ENCODE data around the gene EZR. TPM values are rescaled to one million over a fixed set of nuclear protein-coding genes. Genes with fewer than 3 reads are reported as not detected.

The EZR gene
- total and polyA plus RNA-seq, 9 of the 15 experiments (the other 6 are each of a cell fraction or from before 2014, with no cell fraction given): 36.5 to 162 (median 104) TPM

DNA sequence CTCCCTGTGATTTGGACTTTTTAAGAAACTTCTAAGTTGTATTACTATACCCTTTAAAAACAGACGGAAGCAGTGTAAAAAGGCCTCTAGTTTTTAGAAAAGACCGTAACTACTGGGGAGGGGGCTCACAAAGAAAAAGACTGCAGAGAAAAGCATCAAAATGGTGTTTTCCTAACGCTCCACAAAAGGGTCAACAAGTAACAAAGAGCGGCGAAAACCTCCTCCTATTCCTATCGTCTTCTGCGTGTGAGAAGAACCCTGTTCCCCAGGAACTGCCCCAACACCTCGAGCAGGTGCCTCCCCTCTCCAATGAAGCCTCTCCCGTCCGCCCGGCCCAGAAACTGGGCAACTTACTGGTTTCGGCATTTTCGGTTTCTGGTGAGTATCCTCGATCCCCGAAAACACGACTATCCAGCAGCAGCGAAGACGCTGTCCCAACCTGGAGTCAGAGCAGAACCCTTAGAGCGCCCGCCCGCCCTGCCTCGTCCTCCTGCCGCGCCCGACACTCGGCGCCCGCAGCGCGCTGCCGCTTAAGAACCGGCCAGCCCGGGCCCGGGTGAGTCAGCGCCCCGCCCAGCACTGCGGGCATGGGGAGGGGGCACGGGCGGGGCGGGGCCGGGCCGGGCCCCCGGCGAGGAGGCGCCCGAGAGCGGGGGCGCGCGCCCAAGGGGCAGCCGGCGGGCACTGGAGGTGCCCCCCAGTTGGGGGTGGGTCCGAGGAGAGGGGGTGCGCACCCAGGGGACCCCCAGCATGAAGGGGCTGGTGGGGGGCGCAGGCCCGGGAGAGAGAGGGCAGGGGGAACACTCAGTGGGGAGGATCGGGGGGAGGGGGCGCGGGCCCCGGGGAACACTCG lies 1.2 kb downstream of the EZR start (continued):
- TF ChIP-seq ZBTB40 (IDR thresholded peaks at IDR 0.05) (peak; percentile 55; the same call in 1 of the 2 replicates), ZBTB40 (CRISPR knock-in tag; IDR thresholded peaks at IDR 0.05) (no peak), REST (IDR thresholded peaks at IDR 0.05; ENCODE audit: borderline replicate concordance) (no peak), REST (CRISPR knock-in tag; IDR thresholded peaks at IDR 0.05; ENCODE audit: low read depth) (no peak), ZBTB26 (CRISPR knock-in tag; IDR thresholded peaks at IDR 0.05) (0 out of 2 replicates have a peak, but pooled peaks have one; percentile 17), ZC3H4 (CRISPR knock-in tag; IDR thresholded peaks at IDR 0.05; ENCODE audit: borderline replicate concordance) (peak; percentile 68; the same call in 1 of the 2 replicates), PHB (CRISPR knock-in tag; IDR thresholded peaks at IDR 0.05) (0 out of 2 replicates have a peak, but pooled peaks have one; percentile 49), E2F3 (CRISPR knock-in tag; IDR thresholded peaks at IDR 0.05) (peak; percentile 56; the same call in 1 of the 2 replicates)
